AG09309 (cell line): Measurements from ENCODE around the gene BRIP1.
"Not testable (repeated sequence)": the region's sequence is repeated elsewhere in the genome, so short reads cannot be mapped to it uniquely, and the experiment has no call there.

ENCODE experiments used
- DNase-seq: peaks from one replicate; pipeline ENCODE4 v3.0.0-alpha.2; 2010; ENCODE audit warnings: low read depth
- H3K4me3 ChIP-seq: 2 replicates; pipeline ENCODE4 v1.5.1; 2011; ENCODE audit warnings: mild to moderate bottlenecking, low read depth, low read length, moderate library complexity; ENCODE audit not compliant: control insufficient read depth
- CTCF ChIP-seq: IDR thresholded peaks from 2 replicates; pipeline ENCODE4 v1.5.1; 2011; ENCODE audit warnings: mild to moderate bottlenecking, low read depth, low read length, inconsistent platforms; ENCODE audit not compliant: insufficient read depth, control insufficient read depth; ENCODE audit errors: missing control alignments

Gene BRIP1

GRCh38 chr17:61895391-61895790 is 32.1 kb upstream of the BRIP1 start:
- no peak for TF ChIP-seq CTCF

GRCh38 chr17:61894310-61894709 is 31.0 kb upstream of the BRIP1 start:
- not testable (repeated sequence) for DNase-seq, H3K4me3 ChIP-seq

More at GRCh38 chr17:61895391-61895790, 32.1 kb upstream of the BRIP1 start:
- H3K4me3 ChIP-seq, result no peak overlapping the region
- DNase-seq, result no peak

- not testable (repeated sequence) for DNase-seq, H3K4me3 ChIP-seq
These were observed 24.4 kb upstream of the BRIP1 start for GRCh38 chr17:61887733-61888132.

- DNase-seq, H3K4me3 ChIP-seq: not testable (repeated sequence)
These were observed 22.5 kb upstream of the BRIP1 start for GRCh38 chr17:61885865-61886264.

- no peak overlapping the region for H3K4me3 ChIP-seq
- TF ChIP-seq CTCF, result no peak
- DNase-seq, result no peak
These were observed 21.5 kb upstream of the BRIP1 start for GRCh38 chr17:61884864-61885263.

- no peak overlapping the region for H3K4me3 ChIP-seq
- DNase-seq, result no peak
- no peak for TF ChIP-seq CTCF
These were observed 17.3 kb upstream of the BRIP1 start for GRCh38 chr17:61880589-61881102.

GRCh38 chr17:61878984-61879612 is 15.8 kb upstream of the BRIP1 start:
- no peak for TF ChIP-seq CTCF
- no peak for DNase-seq
- no peak overlapping the region for H3K4me3 ChIP-seq

GRCh38 chr17:61878520-61878919 is 15.2 kb upstream of the BRIP1 start:
- no peak for DNase-seq
- no peak for TF ChIP-seq CTCF
- H3K4me3 ChIP-seq, result no peak overlapping the region
